BJ (cell line): Measurements from ENCODE around the gene TNPO1. TPM values are rescaled to one million over a fixed set of nuclear protein-coding genes. Genes with fewer than 3 reads are reported as not detected.
A peak's percentile ranks its signal among the peaks of the same experiment; 100 is the strongest.

ENCODE experiments used
- CTCF ChIA-PET: fragments of 350-600 bp; formaldehyde crosslinking; extraction: SDS; loops from one replicate; lab custom pipeline; 2021; ENCODE audit warnings: antibody characterized with exemption, inconsistent platforms; lab: Yijun Ruan, JAX
- POLR2A ChIA-PET: fragments of 300-600 bp; sonication (Branson Sonifier 250); formaldehyde crosslinking; extraction: SDS; loops from one replicate; lab custom pipeline; 2021; ENCODE audit warnings: antibody characterized with exemption; lab: Charles Lee
- DNase-seq: peaks from one replicate; pipeline ENCODE4 v3.0.0-alpha.2; 2011; ENCODE audit warnings: low read depth
- H3K27me3 ChIP-seq: 2 replicates; pipeline ENCODE4 v1.6.0; 2011; ENCODE audit warnings: low read length; ENCODE audit not compliant: control insufficient read depth, insufficient read depth
- H3K36me3 ChIP-seq: 2 replicates; pipeline ENCODE4 v1.5.1; 2011; ENCODE audit warnings: low read length; ENCODE audit not compliant: control insufficient read depth, insufficient read depth
- H3K4me3 ChIP-seq: 2 replicates; pipeline ENCODE4 v1.5.1; 2011; ENCODE audit warnings: low read depth, mild to moderate bottlenecking, control low read depth, low read length
- CTCF ChIP-seq: IDR thresholded peaks from 2 replicates; pipeline ENCODE4 v1.5.1; 2011; ENCODE audit warnings: low read depth, mild to moderate bottlenecking, control low read depth, inconsistent platforms, low read length, moderate library complexity; ENCODE audit not compliant: insufficient read depth
- polyA plus RNA-seq: library from polyadenylated mRNA; depleted of rRNA; stranded (reverse); fragments of >200 nt; gene quantifications from 2 replicates; pipeline ENCODE4 v1.2.3, GENCODE V29; 2011; rRNA removed
- small RNA-seq: library from RNA; depleted of rRNA; stranded (forward); fragments of <200 nt; gene quantifications from one replicate; pipeline ENCODE3, GENCODE V24; 2012; ENCODE audit warnings: low replicate concordance, low read depth; ENCODE audit not compliant: insufficient read length

TNPO1 gene
- polyA plus RNA-seq, 1 experiment: 49.6 TPM

GRCh38 chr5:72957337-72957736 lies 140.9 kb downstream of the TNPO1 start:
- H3K27me3 ChIP-seq: no peaks in the 10 kb centered on the region
- H3K4me3 ChIP-seq: peak overlapping the region; percentile 69
- no peak for TF ChIP-seq CTCF
- DNase-seq: no peak
- ChIA-PET CTCF (interaction anchor here (1.2 kb wide), 1 partner anchor 18 kb away, joined by 3 read pairs; no protein-coding TSS in a partner anchor), POLR2A (no interaction called here)
- no peaks in the 10 kb centered on the region for H3K36me3 ChIP-seq

DNA sequence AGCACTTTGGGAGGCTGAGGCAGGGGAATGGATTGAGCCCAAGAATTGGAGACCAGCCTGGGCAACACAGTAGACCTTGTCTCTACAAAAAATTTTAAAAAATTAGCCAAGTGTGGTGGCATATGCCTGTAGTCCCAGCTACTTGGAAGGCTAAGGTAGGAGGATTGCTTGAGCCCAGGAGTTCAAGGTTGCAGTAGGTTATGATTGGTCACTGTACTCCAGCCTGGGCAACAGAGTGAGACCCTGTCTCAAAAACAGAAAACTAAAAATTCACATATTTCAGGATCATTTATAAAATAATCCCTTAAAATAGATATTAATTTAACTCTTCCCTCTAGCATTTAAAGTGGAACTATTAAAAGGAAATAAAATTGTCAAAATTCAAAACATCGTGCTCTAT lies 142.8 kb downstream of the TNPO1 start:
- POLR2A ChIA-PET: no interaction called here
- CTCF ChIA-PET: no interaction called here

More for the DNA sequence above, 142.8 kb downstream of the TNPO1 start:
- no peak for DNase-seq
- Histone ChIP-seq H3K27me3 (no peaks in the 10 kb centered on the region), H3K4me3 (no peak overlapping the region), H3K36me3 (no peaks in the 10 kb centered on the region)
- no peak for TF ChIP-seq CTCF

Small RNA genes within 50 kb of the gene (small RNA-seq; reads per million reads assigned to genes)
- 0.84 reads per million for gene MIR4804
- not detected for gene RF00019

Other genes with a start within 250 kb of the TNPO1 start
- gene FCHO2, start 139.4 kb downstream of the TNPO1 start, polyA plus RNA-seq: 15.7 and 15.8 TPM in 2 replicates